MCF 10A (cell line): ENCODE results near the gene CDC45. TPM values are rescaled to one million over a fixed set of nuclear protein-coding genes. Genes with fewer than 3 reads are reported as not detected.

ENCODE experiments used
- BruUV-seq: library from RNA; stranded (reverse); fragments of 400-500 nt; replicated peaks from 2 replicates; lab custom pipeline; 2021; lab: Mats Ljungman, UMichigan
- CTCF ChIA-PET: fragments of 300-600 bp; sonication (Branson Sonifier 250); formaldehyde crosslinking; extraction: SDS; loops from one replicate; lab custom pipeline; 2021; ENCODE audit warnings: antibody characterized with exemption, inconsistent platforms; lab: Yijun Ruan, JAX
- POLR2A ChIA-PET: fragments of 300-600, 350-650 bp; sonication (Branson Sonifier 250); formaldehyde crosslinking; extraction: SDS; loops from one replicate; lab custom pipeline; 2020; ENCODE audit warnings: antibody characterized with exemption, inconsistent platforms; lab: Yijun Ruan, JAX
- DNase-seq: peaks from one replicate; pipeline ENCODE4 v3.0.0-alpha.2; 2018; ENCODE audit not compliant: unreplicated experiment
- H3K27ac Mint-ChIP-seq: one replicate; pipeline ENCODE4 v1.8.0; 2022; ENCODE audit warnings: mild to moderate bottlenecking, low read depth, mixed read lengths; ENCODE audit not compliant: unreplicated experiment
- H3K27me3 Mint-ChIP-seq: one replicate; pipeline ENCODE4 v1.8.0; 2022; ENCODE audit warnings: mixed read lengths; ENCODE audit not compliant: insufficient read depth, unreplicated experiment
- H3K36me3 Mint-ChIP-seq: one replicate; pipeline ENCODE4 v1.8.0; 2022; ENCODE audit warnings: mild to moderate bottlenecking, moderate library complexity, mixed read lengths; ENCODE audit not compliant: insufficient read depth, unreplicated experiment
- H3K4me1 Mint-ChIP-seq: one replicate; pipeline ENCODE4 v1.8.0; 2022; ENCODE audit warnings: mixed read lengths; ENCODE audit not compliant: insufficient read depth, unreplicated experiment
- H3K4me3 Mint-ChIP-seq: one replicate; pipeline ENCODE4 v1.8.0; 2022; ENCODE audit warnings: mild to moderate bottlenecking, moderate library complexity, mixed read lengths; ENCODE audit not compliant: unreplicated experiment
- H3K9me3 Mint-ChIP-seq: one replicate; pipeline ENCODE4 v1.8.0; 2022; ENCODE audit warnings: mixed read lengths; ENCODE audit not compliant: unreplicated experiment
- intact Hi-C: fragments of 100-400 bp; cut with micrococcal nuclease; formaldehyde crosslinking; loops from 2 replicates; pipeline ENCODE4 v1.14.1; 2022
- total RNA-seq: library from RNA; stranded (reverse); gene quantifications from 2 replicates; pipeline ENCODE4 v1.2.3, GENCODE V29; 2022
- TF ChIP-seq, protein P1 (sequence below): fragments of 200-600 bp; IDR thresholded peaks from one replicate; pipeline ENCODE4 v1.8.0; 2022; ENCODE audit warnings: antibody characterized with exemption, mild to moderate bottlenecking; ENCODE audit not compliant: unreplicated experiment

Gene CDC45
- total RNA-seq, 1 experiment from 2014 or later: 18.6 TPM

DNA sequence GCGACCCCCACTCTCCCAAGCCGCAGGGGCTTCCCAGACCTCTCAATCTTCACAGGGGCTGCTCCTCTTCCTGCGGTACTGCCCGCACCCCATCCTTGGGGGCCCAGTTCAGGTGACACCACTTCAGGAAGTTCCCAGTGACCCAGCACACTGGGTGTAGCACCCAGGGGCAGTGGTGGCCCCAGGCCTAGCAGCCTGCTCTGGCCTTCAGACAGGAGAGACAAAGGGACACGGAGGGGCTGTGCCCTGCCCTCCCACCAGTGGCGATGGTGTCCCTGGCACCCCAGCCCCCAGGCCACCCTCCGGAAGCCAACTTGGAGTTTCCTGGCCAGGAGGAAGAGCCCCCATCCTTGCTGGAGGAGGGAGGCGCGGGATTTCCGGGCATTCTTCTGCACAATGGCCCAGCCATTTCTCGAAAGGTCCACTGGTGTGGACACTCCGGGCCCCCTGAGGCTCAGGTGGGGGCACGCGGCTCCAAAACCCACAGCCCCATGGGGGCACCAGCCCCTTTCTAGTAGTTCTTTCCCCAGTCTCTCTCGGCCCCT, 45.5 kb downstream of the CDC45 start:
- H3K4me1 Mint-ChIP-seq: no peaks in the 10 kb centered on the region
- no peak for DNase-seq
- H3K27me3 Mint-ChIP-seq: no peaks in the 10 kb centered on the region
- no peaks in the 10 kb centered on the region for H3K36me3 Mint-ChIP-seq
- ChIA-PET CTCF (no interaction called here), POLR2A (no interaction called here)
- no peak overlapping the region for H3K4me3 Mint-ChIP-seq
- intact Hi-C loops: no loop called here
- TF ChIP-seq, protein P1, sequence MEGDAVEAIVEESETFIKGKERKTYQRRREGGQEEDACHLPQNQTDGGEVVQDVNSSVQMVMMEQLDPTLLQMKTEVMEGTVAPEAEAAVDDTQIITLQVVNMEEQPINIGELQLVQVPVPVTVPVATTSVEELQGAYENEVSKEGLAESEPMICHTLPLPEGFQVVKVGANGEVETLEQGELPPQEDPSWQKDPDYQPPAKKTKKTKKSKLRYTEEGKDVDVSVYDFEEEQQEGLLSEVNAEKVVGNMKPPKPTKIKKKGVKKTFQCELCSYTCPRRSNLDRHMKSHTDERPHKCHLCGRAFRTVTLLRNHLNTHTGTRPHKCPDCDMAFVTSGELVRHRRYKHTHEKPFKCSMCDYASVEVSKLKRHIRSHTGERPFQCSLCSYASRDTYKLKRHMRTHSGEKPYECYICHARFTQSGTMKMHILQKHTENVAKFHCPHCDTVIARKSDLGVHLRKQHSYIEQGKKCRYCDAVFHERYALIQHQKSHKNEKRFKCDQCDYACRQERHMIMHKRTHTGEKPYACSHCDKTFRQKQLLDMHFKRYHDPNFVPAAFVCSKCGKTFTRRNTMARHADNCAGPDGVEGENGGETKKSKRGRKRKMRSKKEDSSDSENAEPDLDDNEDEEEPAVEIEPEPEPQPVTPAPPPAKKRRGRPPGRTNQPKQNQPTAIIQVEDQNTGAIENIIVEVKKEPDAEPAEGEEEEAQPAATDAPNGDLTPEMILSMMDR: no peak
- no peak overlapping the region for H3K27ac Mint-ChIP-seq
- no TSS peak for BruUV-seq
- no peaks in the 10 kb centered on the region for H3K9me3 Mint-ChIP-seq

DNA sequence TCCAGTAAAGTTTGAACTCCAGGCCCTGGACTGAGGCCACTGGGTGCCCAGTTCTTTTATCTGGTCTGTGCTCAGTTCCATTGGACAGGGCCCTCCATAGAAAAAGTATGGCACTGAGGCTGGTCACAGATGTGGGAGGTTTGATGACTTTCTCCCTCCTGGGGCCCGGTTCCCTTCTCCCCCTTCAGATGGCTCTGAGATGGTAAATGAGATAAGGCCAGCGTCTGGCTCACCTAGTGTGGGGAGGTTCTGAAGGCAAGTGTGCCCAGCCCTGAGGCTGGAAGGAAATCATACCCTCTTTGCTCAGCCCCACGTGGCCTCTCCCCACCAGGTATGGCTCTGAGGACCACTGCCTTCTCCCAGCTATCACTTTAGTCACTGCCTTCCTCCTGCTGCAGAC, 45.9 kb downstream of the CDC45 start:
- H3K4me1 Mint-ChIP-seq: no peaks in the 10 kb centered on the region
- H3K27ac Mint-ChIP-seq: no peak overlapping the region
- TF ChIP-seq, protein P1: no peak
- intact Hi-C loops: no loop called here
- ChIA-PET CTCF (no interaction called here), POLR2A (no interaction called here)
- H3K9me3 Mint-ChIP-seq: no peaks in the 10 kb centered on the region
- H3K36me3 Mint-ChIP-seq: no peaks in the 10 kb centered on the region
- no peaks in the 10 kb centered on the region for H3K27me3 Mint-ChIP-seq
- no peak overlapping the region for H3K4me3 Mint-ChIP-seq
- no TSS peak for BruUV-seq
- no peak for DNase-seq

DNA sequence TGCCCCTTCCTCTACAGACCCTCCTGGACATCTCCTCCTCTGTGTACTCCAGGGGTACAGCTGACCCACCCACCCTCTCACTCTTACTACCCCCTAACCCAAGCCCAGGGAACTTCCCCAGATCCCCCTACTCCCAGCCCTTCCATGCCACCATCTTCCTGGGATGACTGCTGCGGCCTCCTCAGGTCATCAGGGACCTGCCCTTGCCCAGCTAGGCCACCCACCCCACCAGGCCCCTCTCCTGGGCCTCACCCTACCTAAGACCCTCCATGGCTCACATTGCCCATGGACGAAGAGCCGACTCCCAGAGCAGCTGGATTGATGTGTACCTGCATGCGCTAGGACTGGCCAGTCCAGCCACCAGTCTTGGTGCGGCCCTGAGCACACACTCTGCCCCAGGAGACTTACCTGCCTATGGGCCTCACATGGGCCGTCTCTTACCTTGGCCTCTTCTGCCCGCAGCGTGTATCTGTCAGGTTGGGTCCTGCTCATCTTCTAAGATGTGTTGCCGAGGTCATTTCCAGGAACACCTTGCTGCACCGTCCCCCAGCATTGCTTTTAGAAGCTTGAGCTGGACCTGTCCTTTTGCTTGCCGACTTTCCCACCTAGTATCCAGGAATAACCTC, 46.5 kb downstream of the CDC45 start:
- H3K27me3 Mint-ChIP-seq: no peaks in the 10 kb centered on the region
- BruUV-seq: no TSS peak
- CTCF ChIA-PET: no interaction called here

DNA sequence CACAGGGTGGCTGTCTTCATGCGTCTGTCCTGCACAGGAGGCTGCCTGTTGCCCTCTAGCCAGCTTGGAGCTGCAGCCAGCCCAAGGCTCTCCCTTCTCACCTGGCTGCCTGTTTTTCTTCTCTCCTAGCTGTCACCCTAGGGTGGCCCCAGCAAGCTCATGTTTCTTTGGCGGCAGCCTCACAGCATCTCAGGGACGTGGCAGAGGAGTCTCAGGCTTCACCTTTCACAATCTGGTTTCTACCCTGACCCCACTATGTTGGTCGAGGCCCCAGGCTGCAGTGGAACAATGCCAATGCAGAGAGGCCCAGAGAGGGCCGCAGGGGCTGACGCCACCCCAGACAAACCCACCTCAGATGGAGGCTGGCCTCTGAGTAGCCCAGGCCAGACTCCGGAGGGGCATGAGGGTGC, 47.0 kb downstream of the CDC45 start:
- no peaks in the 10 kb centered on the region for H3K36me3 Mint-ChIP-seq
- H3K9me3 Mint-ChIP-seq: no peaks in the 10 kb centered on the region
- POLR2A ChIA-PET: interaction anchor here (0.6 kb wide), 1 partner anchor 84 kb away, joined by 3 read pairs; no protein-coding TSS in a partner anchor

More for the DNA sequence above, 46.5 kb downstream of the CDC45 start:
- no peak for DNase-seq
- Mint-ChIP-seq H3K9me3 (no peaks in the 10 kb centered on the region), H3K4me3 (no peak overlapping the region), H3K36me3 (no peaks in the 10 kb centered on the region), H3K27ac (no peak overlapping the region), H3K4me1 (no peaks in the 10 kb centered on the region)
- intact Hi-C loops: no loop called here
- TF ChIP-seq, protein P1: no peak
- POLR2A ChIA-PET: no interaction called here

More for the DNA sequence above, 47.0 kb downstream of the CDC45 start:
- Mint-ChIP-seq H3K4me1 (no peaks in the 10 kb centered on the region), H3K4me3 (no peak overlapping the region), H3K27ac (no peak overlapping the region), H3K27me3 (no peaks in the 10 kb centered on the region)
- CTCF ChIA-PET: no interaction called here
- TF ChIP-seq, protein P1: no peak
- no peak for DNase-seq
- intact Hi-C loops: no loop called here
- no TSS peak for BruUV-seq
